GM21367 (cell line): ENCODE data around the gene KRT14.

Source experiments
- ATAC-seq: cut with Tn5 transposase; IDR thresholded peaks from one replicate; pipeline ENCODE4 v1.9.1; 2021; ENCODE audit not compliant: unreplicated experiment

The KRT14 gene

DNA sequence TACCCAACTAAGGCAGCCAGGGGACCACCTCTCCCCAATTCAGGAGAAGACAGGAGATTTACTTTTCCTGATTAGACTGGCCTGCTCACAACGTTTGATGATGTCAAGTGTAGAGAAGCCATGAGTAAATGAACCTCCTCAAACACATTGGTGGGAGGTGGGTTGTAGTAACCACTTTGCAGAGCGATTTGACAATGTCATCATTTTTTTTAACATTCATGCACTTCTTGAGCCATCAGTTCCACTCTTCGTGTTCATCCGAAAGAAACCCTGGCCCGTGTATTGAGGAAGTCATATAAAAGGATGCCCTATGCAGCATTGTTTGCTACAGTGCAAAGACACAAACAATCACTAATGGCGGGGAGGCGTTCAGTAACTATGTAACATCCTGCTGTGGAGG is 53.1 kb downstream of the KRT14 start:
- no peak for ATAC-seq

DNA sequence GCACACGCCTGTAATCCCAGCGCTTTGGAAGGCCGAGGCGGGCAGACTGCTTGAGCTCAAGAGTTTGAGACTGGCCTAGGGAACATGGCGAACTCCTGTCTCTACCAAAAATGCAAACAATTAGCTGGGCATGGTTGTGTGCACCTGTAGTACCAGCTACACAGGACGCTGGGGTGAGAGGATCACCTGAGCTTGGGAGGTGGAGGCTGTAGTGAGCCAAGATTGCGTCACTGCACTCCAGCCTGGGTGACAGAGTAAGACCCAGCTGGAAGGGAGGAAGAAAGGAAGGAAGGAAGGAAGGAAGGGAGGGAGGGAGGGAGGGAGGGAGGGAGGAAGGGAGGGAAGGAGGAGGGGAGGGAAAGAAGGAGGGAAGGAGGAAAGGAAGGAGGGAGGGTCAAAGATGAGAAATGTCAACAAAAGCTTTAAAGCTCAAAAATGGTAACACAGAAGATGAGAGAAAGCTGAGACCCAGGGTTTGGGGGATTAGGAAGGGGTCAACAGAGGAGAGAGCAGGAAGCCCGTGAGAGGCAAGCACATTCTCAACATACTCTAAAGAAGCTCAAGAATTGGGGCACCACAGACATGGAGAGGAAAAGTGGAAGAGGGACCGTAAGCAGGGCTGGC is 53.6 kb downstream of the KRT14 start:
- no peak for ATAC-seq
